HepG2 (cell line): ENCODE measurements around the gene SHQ1. TPM values are rescaled to one million over a fixed set of nuclear protein-coding genes. Genes with fewer than 3 reads are reported as not detected.

Experiments
- ATAC-seq: fragments of 200-7000 bp; cut with Tn5 transposase; 3 replicates; pipeline ENCODE4 v1.9.1; 2020; ENCODE audit warnings: mild to moderate bottlenecking, moderate library complexity
- BruUV-seq: library from RNA; stranded (reverse); fragments of 400-500 nt; replicated peaks from 2 replicates; lab custom pipeline; 2021; lab: Mats Ljungman, UMichigan
- CTCF ChIA-PET: fragments of 300-600 bp; formaldehyde crosslinking; extraction: SDS; loops from one replicate; lab custom pipeline; 2021; ENCODE audit warnings: low total read pairs, inconsistent platforms, low intra/inter-chr PET ratio; lab: Yijun Ruan, JAX
- POLR2A ChIA-PET: fragments of 350-600 bp; sonication (Branson Sonifier 250); formaldehyde crosslinking; loops from one replicate; lab custom pipeline; 2020; ENCODE audit warnings: antibody characterized with exemption, inconsistent platforms; lab: Yijun Ruan, JAX
- DNase-seq: peaks from one replicate; pipeline ENCODE4 v3.0.0-alpha.2; 2015; ENCODE audit warnings: low spot score
- FAIRE-seq: peaks from 3 replicates; lab custom pipeline; 2011; peaks lifted over from hg19 to GRCh38; lab: Jason Lieb, UNC
- H2AFZ ChIP-seq: one replicate; pipeline ENCODE4 v1.6.1; 2011; ENCODE audit warnings: low read length, inconsistent platforms
- H3K27ac ChIP-seq: fragments of 300-600 bp; 3 replicates; pipeline ENCODE4 v1.8.0; 2011; ENCODE audit warnings: mixed run types, mild to moderate bottlenecking, mixed read lengths, low read length, inconsistent platforms; ENCODE audit not compliant: insufficient read depth; ENCODE audit errors: extremely low read length
- H3K27me3 ChIP-seq, 2 experiments: fragments of 200-600 bp in 1 of 2; 2 replicates in 1 of 2; 3 replicates in 1 of 2; pipeline versions ENCODE4 v1.6.0 to v1.8.0; 2011; ENCODE audit warnings: low read length in 2 of 2, mild to moderate bottlenecking in 2 of 2, moderate library complexity in 2 of 2, inconsistent platforms in 1 of 2; ENCODE audit not compliant: insufficient read depth in 2 of 2, control insufficient read depth in 1 of 2
- H3K36me3 ChIP-seq, 2 experiments: fragments of 200-600 bp in 1 of 2; replicated peaks in 1 of 2; 2 replicates in 1 of 2; 3 replicates in 1 of 2; pipeline versions ENCODE4 v1.5.1 to v1.8.0; 2011; ENCODE audit warnings: low read length in 2 of 2, inconsistent platforms in 1 of 2; ENCODE audit not compliant: insufficient read depth in 2 of 2, control insufficient read depth in 1 of 2
- H3K4me1 ChIP-seq: 2 replicates; pipeline ENCODE4 v1.5.1; 2012; ENCODE audit warnings: low read length, inconsistent platforms; ENCODE audit not compliant: insufficient read depth
- H3K4me2 ChIP-seq: 2 replicates; pipeline ENCODE4 v1.6.0; 2011; ENCODE audit warnings: low read depth, low read length, inconsistent platforms
- H3K4me3 ChIP-seq, 3 experiments: fragments of 200-600 bp in 1 of 3; sonication (generic), shearing (Covaris generic) in 1 of 3; replicated peaks in 1 of 3; 2 replicates each; pipeline ENCODE4 v1.5.1; 2011 to 2016; ENCODE audit warnings: low read length in 3 of 3, inconsistent platforms in 2 of 3, low read depth in 2 of 3, mild to moderate bottlenecking in 2 of 3, control low read depth in 1 of 3, mixed read lengths in 1 of 3; ENCODE audit not compliant: insufficient read depth in 1 of 3
- H3K79me2 ChIP-seq: one replicate; pipeline ENCODE4 v1.6.1; 2011; ENCODE audit warnings: low read length, inconsistent platforms; ENCODE audit not compliant: insufficient read depth
- H3K9ac ChIP-seq: 2 replicates; pipeline ENCODE4 v1.6.0; 2011; ENCODE audit warnings: mild to moderate bottlenecking, low read depth, low read length, inconsistent platforms; ENCODE audit not compliant: insufficient read depth
- H3K9me3 ChIP-seq: 2 replicates; pipeline ENCODE4 v1.5.1; 2012; ENCODE audit warnings: mild to moderate bottlenecking, low read length
- H4K20me1 ChIP-seq: 2 replicates; pipeline ENCODE4 v1.6.0; 2011; ENCODE audit warnings: inconsistent platforms, mild to moderate bottlenecking, low read length, moderate library complexity; ENCODE audit not compliant: insufficient read depth
- DR1 ChIP-seq: sonication (generic); formaldehyde crosslinking; IDR thresholded peaks from 2 replicates; pipeline ENCODE4 v1.8.0; 2021; ENCODE audit warnings: mild to moderate bottlenecking, missing genetic modification reagents, inconsistent platforms
- HNRNPL ChIP-seq: fragments of 200-400 bp; formaldehyde crosslinking; IDR thresholded peaks from 2 replicates; pipeline ENCODE4 v1.6.1; 2017; ENCODE audit warnings: mild to moderate bottlenecking, low read depth, low read length
- KAT8 ChIP-seq: IDR thresholded peaks from 2 replicates; pipeline ENCODE4 v1.6.1; 2016; ENCODE audit warnings: missing genetic modification reagents, missing compliant biosample characterization
- KMT2A ChIP-seq: sonication (generic); formaldehyde crosslinking; IDR thresholded peaks from 2 replicates; pipeline ENCODE4 v1.4.0; 2020; ENCODE audit warnings: missing genetic modification reagents
- MEIS1 ChIP-seq: sonication (generic); formaldehyde crosslinking; IDR thresholded peaks from 2 replicates; pipeline ENCODE4 v1.9.0; 2021; ENCODE audit warnings: mild to moderate bottlenecking, missing genetic modification reagents, moderate library complexity, borderline replicate concordance
- MIER3 ChIP-seq: IDR thresholded peaks from 2 replicates; pipeline ENCODE4 v1.6.1; 2016; ENCODE audit warnings: missing compliant biosample characterization, borderline replicate concordance
- NR2F1 ChIP-seq, 2 experiments: fragments of 450-650 bp in 1 of 2; formaldehyde crosslinking in 1 of 2; IDR thresholded peaks; 2 replicates each; pipeline versions ENCODE4 v1.5.0 to v1.6.1; 2016 to 2020; ENCODE audit warnings: mild to moderate bottlenecking in 1 of 2, missing compliant biosample characterization in 1 of 2, missing genetic modification reagents in 1 of 2, moderate library complexity in 1 of 2
- ONECUT2 ChIP-seq: sonication (generic); formaldehyde crosslinking; IDR thresholded peaks from 2 replicates; pipeline ENCODE4 v1.4.0; 2020; ENCODE audit warnings: missing genetic modification reagents
- PCBP1 ChIP-seq: fragments of 200-400 bp; formaldehyde crosslinking; IDR thresholded peaks from 2 replicates; pipeline ENCODE4 v1.6.1; 2017; ENCODE audit warnings: mild to moderate bottlenecking, low read depth, low read length, borderline replicate concordance
- RFXANK ChIP-seq: IDR thresholded peaks from 2 replicates; pipeline ENCODE4 v1.6.1; 2016
- SAP130 ChIP-seq: IDR thresholded peaks from 2 replicates; pipeline ENCODE4 v1.6.1; 2016; ENCODE audit warnings: low read depth
- SPEN ChIP-seq: sonication (generic); formaldehyde crosslinking; IDR thresholded peaks from 2 replicates; pipeline ENCODE4 v1.5.1; 2020; ENCODE audit warnings: low read depth, mild to moderate bottlenecking, missing genetic modification reagents
- ZMYM4 ChIP-seq: sonication (generic); formaldehyde crosslinking; IDR thresholded peaks from 2 replicates; pipeline ENCODE4 v1.8.1; 2023; ENCODE audit warnings: mild to moderate bottlenecking, missing genetic modification reagents
- WGBS: methylation state at CpG from one replicate; pipeline ENCODE4 v1.1.6; 2017; ENCODE audit warnings: low lambda C conversion rate; 5-methylcytosine and 5-hydroxymethylcytosine counted together
- in situ Hi-C: cut with HindIII; loops from 2 replicates; pipeline ENCODE4 v1.10.0; 2017; ENCODE audit warnings: low pct_unique_long_range_greater_than_20kb; ENCODE audit not compliant: extremely low pct_ligation_motif_present
- intact Hi-C: fragments of 100-400 bp; cut with micrococcal nuclease; formaldehyde crosslinking; loops from one replicate; pipeline ENCODE4 v1.10.0; 2022; ENCODE audit not compliant: unreplicated experiment
- polyA plus RNA-seq, 8 experiments: library from polyadenylated mRNA; depleted of rRNA in 3 of 8; stranded (reverse) in 7 of 8; unstranded in 1 of 8; fragments of >200 nt; fragmentation: Illumina TruSeq in 4 of 8; extraction: Trizol in 4 of 8; gene quantifications; 2 replicates each; pipeline versions ENCODE4 v1.2.1 to v1.2.3, GENCODE V29; 2011 to 2016; ENCODE audit warnings: low read depth in 4 of 8, missing spikeins in 1 of 8, mixed read lengths in 1 of 8; ENCODE audit not compliant: insufficient read depth in 1 of 8
- total RNA-seq, 5 experiments: library from RNA; depleted of rRNA; stranded (reverse); fragments of >200 nt; fragmentation: Illumina TruSeq; extraction: Trizol; gene quantifications; 2 replicates each; pipeline ENCODE4 v1.2.3, GENCODE V29; 2016; ENCODE audit warnings: low read depth in 1 of 5
- TF ChIP-seq, protein P1 (sequence below): sonication (generic); formaldehyde crosslinking; IDR thresholded peaks from 2 replicates; pipeline ENCODE4 v1.5.1; 2020; ENCODE audit warnings: mild to moderate bottlenecking, missing genetic modification reagents, moderate library complexity
- TF ChIP-seq, protein P2 (sequence below): sonication (generic); formaldehyde crosslinking; conservative IDR thresholded peaks from 2 replicates; pipeline ENCODE4 v1.8.1; 2023; ENCODE audit warnings: missing genetic modification reagents
- TF ChIP-seq, protein P3 (sequence below): sonication (generic); formaldehyde crosslinking; IDR thresholded peaks from 2 replicates; pipeline ENCODE4 v1.9.0; 2022; ENCODE audit warnings: missing genetic modification reagents, mild to moderate bottlenecking, borderline replicate concordance

SHQ1 gene
- total and polyA plus RNA-seq, 2 of the 13 experiments (the other 11 are each of a cell fraction or from before 2014, with no cell fraction given): 5.5 to 20.3 TPM

DNA sequence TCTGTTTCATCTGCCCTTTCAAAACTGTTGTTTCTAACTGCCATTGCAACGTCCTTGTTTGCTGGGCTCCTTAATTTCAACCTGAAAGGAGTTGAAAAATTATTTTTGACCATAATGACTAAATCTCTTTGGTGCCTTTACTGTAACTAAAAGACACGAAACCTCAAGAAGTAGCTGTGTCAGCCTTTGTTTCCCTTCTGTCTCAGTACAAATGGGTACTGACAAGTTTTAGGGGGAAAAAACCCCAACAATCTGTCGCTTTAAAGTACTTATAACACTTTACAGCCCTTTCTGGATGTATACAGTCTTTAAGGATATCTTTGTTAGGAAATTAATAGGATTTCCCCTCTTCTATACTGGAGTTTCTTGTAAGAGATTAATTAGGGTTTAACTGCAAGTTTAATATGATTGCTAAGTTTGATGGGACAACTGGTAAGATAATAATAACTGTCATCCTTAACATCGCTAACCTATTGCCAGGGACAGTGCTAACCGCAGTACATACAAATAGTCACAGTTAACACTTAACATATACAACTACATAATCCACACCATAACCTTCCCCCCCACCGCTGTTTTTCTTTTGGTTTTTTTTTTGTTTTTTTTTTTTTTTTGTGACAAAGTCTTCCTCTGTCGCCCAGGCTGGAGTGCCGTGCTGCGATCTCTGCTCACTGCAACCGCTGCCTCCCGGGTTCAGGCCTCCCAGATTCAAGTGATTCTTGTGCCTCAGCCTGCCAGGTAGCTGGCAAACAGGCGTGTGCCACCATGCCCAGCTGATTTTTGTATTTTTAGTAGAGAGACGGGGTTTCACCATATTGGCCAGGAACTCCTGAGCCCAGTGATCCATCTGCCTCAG, 41.3 kb upstream of the SHQ1 start:
- Histone ChIP-seq H3K9me3 (no peaks in the 10 kb centered on the region), H3K9ac (peak overlapping the region; percentile 57), H3K27me3 (no peaks in the 10 kb centered on the region; a peak in 1 of 5 replicates), H3K4me1 (peaks cover 67% of the 10 kb centered on the region)
- POLR2A ChIA-PET: interaction anchor here (1.5 kb wide), 1 partner anchor 10 kb away, joined by 3 read pairs; no protein-coding TSS in a partner anchor
- intact Hi-C loops: loop anchor here (5.0 kb wide), 3 partner anchors 42 to 168 kb away; partner anchors contain the start of genes PPP4R2 and SHQ1
- TF ChIP-seq DR1 (no peak), HNRNPL (0 out of 2 replicates have a peak, but pooled peaks have one; percentile 63), SAP130 (CRISPR knock-in tag) (peak; percentile 2; the same call in 1 of the 2 replicates), NR2F1 (CRISPR knock-in tag; IDR thresholded peaks at IDR 0.05) (0 out of 4 replicates have a peak, but pooled peaks of 1 of the 2 experiments have one; percentile 1), MIER3 (CRISPR knock-in tag) (no peak), KAT8 (CRISPR knock-in tag) (0 out of 2 replicates have a peak, but pooled peaks have one; percentile 0), PCBP1 (no peak), KMT2A (CRISPR knock-in tag) (0 out of 2 replicates have a peak, but pooled peaks have one; percentile 32), RFXANK (CRISPR knock-in tag) (no peak), SPEN (no peak), ONECUT2 (no peak), MEIS1 (CRISPR knock-in tag) (no peak), ZMYM4 (CRISPR knock-in tag) (no peak)
- TF ChIP-seq, protein P1, sequence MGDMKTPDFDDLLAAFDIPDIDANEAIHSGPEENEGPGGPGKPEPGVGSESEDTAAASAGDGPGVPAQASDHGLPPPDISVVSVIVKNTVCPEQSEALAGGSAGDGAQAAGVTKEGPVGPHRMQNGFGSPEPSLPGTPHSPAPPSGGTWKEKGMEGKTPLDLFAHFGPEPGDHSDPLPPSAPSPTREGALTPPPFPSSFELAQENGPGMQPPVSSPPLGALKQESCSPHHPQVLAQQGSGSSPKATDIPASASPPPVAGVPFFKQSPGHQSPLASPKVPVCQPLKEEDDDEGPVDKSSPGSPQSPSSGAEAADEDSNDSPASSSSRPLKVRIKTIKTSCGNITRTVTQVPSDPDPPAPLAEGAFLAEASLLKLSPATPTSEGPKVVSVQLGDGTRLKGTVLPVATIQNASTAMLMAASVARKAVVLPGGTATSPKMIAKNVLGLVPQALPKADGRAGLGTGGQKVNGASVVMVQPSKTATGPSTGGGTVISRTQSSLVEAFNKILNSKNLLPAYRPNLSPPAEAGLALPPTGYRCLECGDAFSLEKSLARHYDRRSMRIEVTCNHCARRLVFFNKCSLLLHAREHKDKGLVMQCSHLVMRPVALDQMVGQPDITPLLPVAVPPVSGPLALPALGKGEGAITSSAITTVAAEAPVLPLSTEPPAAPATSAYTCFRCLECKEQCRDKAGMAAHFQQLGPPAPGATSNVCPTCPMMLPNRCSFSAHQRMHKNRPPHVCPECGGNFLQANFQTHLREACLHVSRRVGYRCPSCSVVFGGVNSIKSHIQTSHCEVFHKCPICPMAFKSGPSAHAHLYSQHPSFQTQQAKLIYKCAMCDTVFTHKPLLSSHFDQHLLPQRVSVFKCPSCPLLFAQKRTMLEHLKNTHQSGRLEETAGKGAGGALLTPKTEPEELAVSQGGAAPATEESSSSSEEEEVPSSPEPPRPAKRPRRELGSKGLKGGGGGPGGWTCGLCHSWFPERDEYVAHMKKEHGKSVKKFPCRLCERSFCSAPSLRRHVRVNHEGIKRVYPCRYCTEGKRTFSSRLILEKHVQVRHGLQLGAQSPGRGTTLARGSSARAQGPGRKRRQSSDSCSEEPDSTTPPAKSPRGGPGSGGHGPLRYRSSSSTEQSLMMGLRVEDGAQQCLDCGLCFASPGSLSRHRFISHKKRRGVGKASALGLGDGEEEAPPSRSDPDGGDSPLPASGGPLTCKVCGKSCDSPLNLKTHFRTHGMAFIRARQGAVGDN: 0 out of 2 replicates have a peak, but pooled peaks have one; percentile 17
- TF ChIP-seq, protein P2, sequence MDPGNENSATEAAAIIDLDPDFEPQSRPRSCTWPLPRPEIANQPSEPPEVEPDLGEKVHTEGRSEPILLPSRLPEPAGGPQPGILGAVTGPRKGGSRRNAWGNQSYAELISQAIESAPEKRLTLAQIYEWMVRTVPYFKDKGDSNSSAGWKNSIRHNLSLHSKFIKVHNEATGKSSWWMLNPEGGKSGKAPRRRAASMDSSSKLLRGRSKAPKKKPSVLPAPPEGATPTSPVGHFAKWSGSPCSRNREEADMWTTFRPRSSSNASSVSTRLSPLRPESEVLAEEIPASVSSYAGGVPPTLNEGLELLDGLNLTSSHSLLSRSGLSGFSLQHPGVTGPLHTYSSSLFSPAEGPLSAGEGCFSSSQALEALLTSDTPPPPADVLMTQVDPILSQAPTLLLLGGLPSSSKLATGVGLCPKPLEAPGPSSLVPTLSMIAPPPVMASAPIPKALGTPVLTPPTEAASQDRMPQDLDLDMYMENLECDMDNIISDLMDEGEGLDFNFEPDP (CRISPR knock-in tag): no peak
- TF ChIP-seq, protein P3, sequence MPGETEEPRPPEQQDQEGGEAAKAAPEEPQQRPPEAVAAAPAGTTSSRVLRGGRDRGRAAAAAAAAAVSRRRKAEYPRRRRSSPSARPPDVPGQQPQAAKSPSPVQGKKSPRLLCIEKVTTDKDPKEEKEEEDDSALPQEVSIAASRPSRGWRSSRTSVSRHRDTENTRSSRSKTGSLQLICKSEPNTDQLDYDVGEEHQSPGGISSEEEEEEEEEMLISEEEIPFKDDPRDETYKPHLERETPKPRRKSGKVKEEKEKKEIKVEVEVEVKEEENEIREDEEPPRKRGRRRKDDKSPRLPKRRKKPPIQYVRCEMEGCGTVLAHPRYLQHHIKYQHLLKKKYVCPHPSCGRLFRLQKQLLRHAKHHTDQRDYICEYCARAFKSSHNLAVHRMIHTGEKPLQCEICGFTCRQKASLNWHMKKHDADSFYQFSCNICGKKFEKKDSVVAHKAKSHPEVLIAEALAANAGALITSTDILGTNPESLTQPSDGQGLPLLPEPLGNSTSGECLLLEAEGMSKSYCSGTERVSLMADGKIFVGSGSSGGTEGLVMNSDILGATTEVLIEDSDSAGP (CRISPR knock-in tag): peak; percentile 28; the same call in 1 of the 2 replicates
- TF ChIP-seq, all 625 proteins: peak for 7
- H3K27ac ChIP-seq: peak overlapping the region; percentile 50
- peak overlapping the region; percentile 90 for H3K4me2 ChIP-seq
- DNase-seq (no peak), FAIRE-seq (peak; percentile 73), ATAC-seq (no peak)
- H3K79me2 ChIP-seq: peaks cover 2% of the 10 kb centered on the region
- H3K36me3 ChIP-seq: no peaks in the 10 kb centered on the region
- H4K20me1 ChIP-seq: no peaks in the 10 kb centered on the region
- in situ Hi-C loops: no loop called here
- H2AFZ ChIP-seq: peak overlapping the region; percentile 98
- CTCF ChIA-PET: no interaction called here
- BruUV-seq: no TSS peak
- peak overlapping the region; percentile 70 to 90 (median 75) for H3K4me3 ChIP-seq
- 10% methylated on average over 13 of the region's 13 CpGs for WGBS
